ENCODE measurements around the gene NCOA7.

NCOA7 gene

GRCh38 chr6:125842091-125842626 lies 51.4 kb downstream of the NCOA7 start:
- no peak for ATAC-seq
- no peak for TF ChIP-seq SNAI2 (CRISPR knock-in tag; IDR thresholded peaks at IDR 0.05)
- no peak for TF ChIP-seq RARB (CRISPR knock-in tag; IDR thresholded peaks at IDR 0.05)
- TF ChIP-seq CSDC2 (CRISPR knock-in tag; IDR thresholded peaks at IDR 0.05) = no peak
- TF ChIP-seq, protein P1, sequence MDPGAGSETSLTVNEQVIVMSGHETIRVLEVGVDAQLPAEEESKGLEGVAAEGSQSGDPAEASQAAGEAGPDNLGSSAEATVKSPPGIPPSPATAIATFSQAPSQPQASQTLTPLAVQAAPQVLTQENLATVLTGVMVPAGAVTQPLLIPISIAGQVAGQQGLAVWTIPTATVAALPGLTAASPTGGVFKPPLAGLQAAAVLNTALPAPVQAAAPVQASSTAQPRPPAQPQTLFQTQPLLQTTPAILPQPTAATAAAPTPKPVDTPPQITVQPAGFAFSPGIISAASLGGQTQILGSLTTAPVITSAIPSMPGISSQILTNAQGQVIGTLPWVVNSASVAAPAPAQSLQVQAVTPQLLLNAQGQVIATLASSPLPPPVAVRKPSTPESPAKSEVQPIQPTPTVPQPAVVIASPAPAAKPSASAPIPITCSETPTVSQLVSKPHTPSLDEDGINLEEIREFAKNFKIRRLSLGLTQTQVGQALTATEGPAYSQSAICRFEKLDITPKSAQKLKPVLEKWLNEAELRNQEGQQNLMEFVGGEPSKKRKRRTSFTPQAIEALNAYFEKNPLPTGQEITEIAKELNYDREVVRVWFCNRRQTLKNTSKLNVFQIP (CRISPR knock-in tag; IDR thresholded peaks at IDR 0.05; ENCODE audit: borderline replicate concordance, low read depth) = no peak
- TF ChIP-seq TOX (CRISPR knock-in tag; IDR thresholded peaks at IDR 0.05; ENCODE audit: borderline replicate concordance) = no peak
- no peak for TF ChIP-seq ZNF70 (CRISPR knock-in tag; IDR thresholded peaks at IDR 0.05)
- no peak for TF ChIP-seq OSR1 (CRISPR knock-in tag; IDR thresholded peaks at IDR 0.05)
- no peak for TF ChIP-seq GLIS3 (CRISPR knock-in tag; IDR thresholded peaks at IDR 0.05)
- TF ChIP-seq ESRRG (CRISPR knock-in tag; IDR thresholded peaks at IDR 0.05) = no peak
- TF ChIP-seq TSHZ2 (CRISPR knock-in tag; IDR thresholded peaks at IDR 0.05) = no peak
- TF ChIP-seq, protein P2, sequence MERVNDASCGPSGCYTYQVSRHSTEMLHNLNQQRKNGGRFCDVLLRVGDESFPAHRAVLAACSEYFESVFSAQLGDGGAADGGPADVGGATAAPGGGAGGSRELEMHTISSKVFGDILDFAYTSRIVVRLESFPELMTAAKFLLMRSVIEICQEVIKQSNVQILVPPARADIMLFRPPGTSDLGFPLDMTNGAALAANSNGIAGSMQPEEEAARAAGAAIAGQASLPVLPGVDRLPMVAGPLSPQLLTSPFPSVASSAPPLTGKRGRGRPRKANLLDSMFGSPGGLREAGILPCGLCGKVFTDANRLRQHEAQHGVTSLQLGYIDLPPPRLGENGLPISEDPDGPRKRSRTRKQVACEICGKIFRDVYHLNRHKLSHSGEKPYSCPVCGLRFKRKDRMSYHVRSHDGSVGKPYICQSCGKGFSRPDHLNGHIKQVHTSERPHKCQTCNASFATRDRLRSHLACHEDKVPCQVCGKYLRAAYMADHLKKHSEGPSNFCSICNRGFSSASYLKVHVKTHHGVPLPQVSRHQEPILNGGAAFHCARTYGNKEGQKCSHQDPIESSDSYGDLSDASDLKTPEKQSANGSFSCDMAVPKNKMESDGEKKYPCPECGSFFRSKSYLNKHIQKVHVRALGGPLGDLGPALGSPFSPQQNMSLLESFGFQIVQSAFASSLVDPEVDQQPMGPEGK (CRISPR knock-in tag; IDR thresholded peaks at IDR 0.05; ENCODE audit: borderline replicate concordance) = no peak
- TF ChIP-seq, protein P3, sequence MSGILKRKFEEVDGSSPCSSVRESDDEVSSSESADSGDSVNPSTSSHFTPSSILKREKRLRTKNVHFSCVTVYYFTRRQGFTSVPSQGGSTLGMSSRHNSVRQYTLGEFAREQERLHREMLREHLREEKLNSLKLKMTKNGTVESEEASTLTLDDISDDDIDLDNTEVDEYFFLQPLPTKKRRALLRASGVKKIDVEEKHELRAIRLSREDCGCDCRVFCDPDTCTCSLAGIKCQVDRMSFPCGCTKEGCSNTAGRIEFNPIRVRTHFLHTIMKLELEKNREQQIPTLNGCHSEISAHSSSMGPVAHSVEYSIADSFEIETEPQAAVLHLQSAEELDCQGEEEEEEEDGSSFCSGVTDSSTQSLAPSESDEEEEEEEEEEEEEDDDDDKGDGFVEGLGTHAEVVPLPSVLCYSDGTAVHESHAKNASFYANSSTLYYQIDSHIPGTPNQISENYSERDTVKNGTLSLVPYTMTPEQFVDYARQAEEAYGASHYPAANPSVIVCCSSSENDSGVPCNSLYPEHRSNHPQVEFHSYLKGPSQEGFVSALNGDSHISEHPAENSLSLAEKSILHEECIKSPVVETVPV (CRISPR knock-in tag; IDR thresholded peaks at IDR 0.05) = no peak
- TF ChIP-seq TCF4 (CRISPR knock-in tag; IDR thresholded peaks at IDR 0.05; ENCODE audit: borderline replicate concordance) = no peak
- no peak for TF ChIP-seq ZC3H10 (CRISPR knock-in tag; IDR thresholded peaks at IDR 0.05)
- TF ChIP-seq ZFP3 (CRISPR knock-in tag; IDR thresholded peaks at IDR 0.05) = no peak
- TF ChIP-seq BACH2 (CRISPR knock-in tag; IDR thresholded peaks at IDR 0.05; ENCODE audit: borderline replicate concordance) = no peak
- TF ChIP-seq, protein P4, sequence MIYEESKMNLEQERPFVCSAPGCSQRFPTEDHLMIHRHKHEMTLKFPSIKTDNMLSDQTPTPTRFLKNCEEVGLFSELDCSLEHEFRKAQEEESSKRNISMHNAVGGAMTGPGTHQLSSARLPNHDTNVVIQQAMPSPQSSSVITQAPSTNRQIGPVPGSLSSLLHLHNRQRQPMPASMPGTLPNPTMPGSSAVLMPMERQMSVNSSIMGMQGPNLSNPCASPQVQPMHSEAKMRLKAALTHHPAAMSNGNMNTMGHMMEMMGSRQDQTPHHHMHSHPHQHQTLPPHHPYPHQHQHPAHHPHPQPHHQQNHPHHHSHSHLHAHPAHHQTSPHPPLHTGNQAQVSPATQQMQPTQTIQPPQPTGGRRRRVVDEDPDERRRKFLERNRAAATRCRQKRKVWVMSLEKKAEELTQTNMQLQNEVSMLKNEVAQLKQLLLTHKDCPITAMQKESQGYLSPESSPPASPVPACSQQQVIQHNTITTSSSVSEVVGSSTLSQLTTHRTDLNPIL (CRISPR knock-in tag; IDR thresholded peaks at IDR 0.05; ENCODE audit: low read depth) = no peak
- TF ChIP-seq ISL1 (CRISPR knock-in tag; IDR thresholded peaks at IDR 0.05) = no peak
- no peak for TF ChIP-seq ZNF8 (CRISPR knock-in tag; IDR thresholded peaks at IDR 0.05)
- no peak for TF ChIP-seq ZFP30 (CRISPR knock-in tag; IDR thresholded peaks at IDR 0.05)

DNA sequence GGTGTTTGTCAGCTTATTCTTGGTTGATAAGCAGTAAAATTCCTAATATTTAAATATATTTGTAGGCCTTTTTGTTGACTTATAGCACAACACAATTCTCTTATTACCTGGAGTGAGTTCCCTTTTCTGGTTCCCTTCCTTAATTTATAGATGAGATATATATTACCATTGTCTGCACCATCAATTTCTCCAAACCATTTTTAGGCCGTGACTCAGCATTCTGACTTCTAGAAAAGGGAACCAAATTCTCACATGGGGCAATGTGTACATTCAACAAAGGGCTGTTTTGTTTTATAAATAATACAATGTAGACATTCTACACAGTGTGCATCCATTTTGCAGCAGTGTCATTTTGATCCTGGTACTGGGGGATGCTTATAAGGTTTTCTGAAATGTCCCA lies 52.8 kb downstream of the NCOA7 start:
- ATAC-seq = no peak
- TF ChIP-seq TOX (CRISPR knock-in tag; IDR thresholded peaks at IDR 0.05; ENCODE audit: borderline replicate concordance) = no peak
- no peak for TF ChIP-seq TSHZ2 (CRISPR knock-in tag; IDR thresholded peaks at IDR 0.05)
- TF ChIP-seq ZFP3 (CRISPR knock-in tag; IDR thresholded peaks at IDR 0.05) = no peak
- TF ChIP-seq ZNF565 (CRISPR knock-in tag; conservative IDR thresholded peaks at IDR 0.05; ENCODE audit: low read depth) = no peak
- no peak for TF ChIP-seq BACH2 (CRISPR knock-in tag; IDR thresholded peaks at IDR 0.05; ENCODE audit: borderline replicate concordance)
- TF ChIP-seq, protein P3 (CRISPR knock-in tag; IDR thresholded peaks at IDR 0.05) = no peak
